D341Med (cell line): ENCODE data around the gene SLFN14.
"Not testable (repeated sequence)": the region's sequence is repeated elsewhere in the genome, so short reads cannot be mapped to it uniquely, and the experiment has no call there.

Experiments used
- DNase-seq: peaks from one replicate; pipeline ENCODE4 v3.0.0; 2012; ENCODE audit warnings: low spot score

The SLFN14 gene

GRCh38 chr17:35559495-35560210 lies 966 bp downstream of the SLFN14 start:
- no peak for DNase-seq

GRCh38 chr17:35557353-35557752 lies 3.3 kb downstream of the SLFN14 start:
- DNase-seq: no peak

GRCh38 chr17:35555691-35556090 lies 4.9 kb downstream of the SLFN14 start:
- peak; percentile 63 for DNase-seq

- no peak for DNase-seq
Observed at GRCh38 chr17:35554668-35555067, 6.0 kb downstream of the SLFN14 start.

GRCh38 chr17:35553310-35553709 lies 7.3 kb downstream of the SLFN14 start:
- DNase-seq: no peak

- DNase-seq: no peak
Observed at GRCh38 chr17:35548978-35549377, 11.6 kb downstream of the SLFN14 start.

- no peak for DNase-seq
Observed at GRCh38 chr17:35548208-35548810, 12.3 kb downstream of the SLFN14 start.

- no peak for DNase-seq
Observed at GRCh38 chr17:35546487-35546886, 14.1 kb downstream of the SLFN14 start.

GRCh38 chr17:35545150-35545549 lies 15.5 kb downstream of the SLFN14 start:
- DNase-seq: no peak

- no peak for DNase-seq
Observed at GRCh38 chr17:35543856-35544255, 16.8 kb downstream of the SLFN14 start.

- DNase-seq: no peak
Observed at GRCh38 chr17:35542990-35543389, 17.6 kb downstream of the SLFN14 start.

- no peak for DNase-seq
Observed at GRCh38 chr17:35541434-35541833, 19.2 kb downstream of the SLFN14 start.

- no peak for DNase-seq
Observed at GRCh38 chr17:35540589-35541404, 19.8 kb downstream of the SLFN14 start.

- DNase-seq: no peak
Observed at GRCh38 chr17:35539659-35540026, 21.0 kb downstream of the SLFN14 start.

GRCh38 chr17:35537601-35538141 lies 22.9 kb downstream of the SLFN14 start, which contains the start of gene SLFN12L:
Gene SLFN12L, minus strand, starts transcription at chr17:35537678. Its CDS starts 15,314 bp downstream, at chr17:35522364.
- no peak for DNase-seq

GRCh38 chr17:35536664-35537171 lies 23.9 kb downstream of the SLFN14 start:
- DNase-seq: no peak

GRCh38 chr17:35535406-35535805 lies 25.2 kb downstream of the SLFN14 start:
- not testable (repeated sequence) for DNase-seq

- DNase-seq: no peak
Observed at GRCh38 chr17:35534576-35535093, 26.0 kb downstream of the SLFN14 start.

GRCh38 chr17:35531160-35531559 lies 29.5 kb downstream of the SLFN14 start:
- DNase-seq: no peak

GRCh38 chr17:35529866-35530265 lies 30.8 kb downstream of the SLFN14 start:
- no peak for DNase-seq

GRCh38 chr17:35529326-35529725 lies 31.3 kb downstream of the SLFN14 start:
- not testable (repeated sequence) for DNase-seq

- DNase-seq: no peak
Observed at GRCh38 chr17:35523296-35523695, 37.3 kb downstream of the SLFN14 start.
